ENCODE results near the gene GABRB2. TPM values are rescaled to one million over a fixed set of nuclear protein-coding genes. Genes with fewer than 3 reads are reported as not detected.

Gene GABRB2
- total RNA-seq, 1 donor from 2014 or later = not detected

DNA sequence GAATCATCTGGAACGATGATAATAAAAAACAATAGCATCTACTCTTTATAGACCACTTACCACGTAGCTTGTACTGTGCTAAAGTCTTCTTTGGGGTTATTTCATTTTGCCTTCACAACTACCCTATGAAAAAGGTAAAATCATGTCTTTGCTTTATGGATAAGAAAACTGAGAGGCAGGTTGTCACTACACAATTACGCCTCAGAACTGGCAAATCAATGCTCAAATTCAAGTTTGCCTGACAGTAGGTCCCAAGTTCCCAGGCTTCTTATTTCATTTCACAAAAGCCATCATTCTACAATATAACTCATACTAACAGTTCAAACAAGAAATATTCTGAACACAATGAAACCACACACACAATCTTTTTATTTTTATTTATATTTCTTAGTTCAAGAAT is 258.5 kb downstream of the GABRB2 start:
- TF ChIP-seq, protein P1, sequence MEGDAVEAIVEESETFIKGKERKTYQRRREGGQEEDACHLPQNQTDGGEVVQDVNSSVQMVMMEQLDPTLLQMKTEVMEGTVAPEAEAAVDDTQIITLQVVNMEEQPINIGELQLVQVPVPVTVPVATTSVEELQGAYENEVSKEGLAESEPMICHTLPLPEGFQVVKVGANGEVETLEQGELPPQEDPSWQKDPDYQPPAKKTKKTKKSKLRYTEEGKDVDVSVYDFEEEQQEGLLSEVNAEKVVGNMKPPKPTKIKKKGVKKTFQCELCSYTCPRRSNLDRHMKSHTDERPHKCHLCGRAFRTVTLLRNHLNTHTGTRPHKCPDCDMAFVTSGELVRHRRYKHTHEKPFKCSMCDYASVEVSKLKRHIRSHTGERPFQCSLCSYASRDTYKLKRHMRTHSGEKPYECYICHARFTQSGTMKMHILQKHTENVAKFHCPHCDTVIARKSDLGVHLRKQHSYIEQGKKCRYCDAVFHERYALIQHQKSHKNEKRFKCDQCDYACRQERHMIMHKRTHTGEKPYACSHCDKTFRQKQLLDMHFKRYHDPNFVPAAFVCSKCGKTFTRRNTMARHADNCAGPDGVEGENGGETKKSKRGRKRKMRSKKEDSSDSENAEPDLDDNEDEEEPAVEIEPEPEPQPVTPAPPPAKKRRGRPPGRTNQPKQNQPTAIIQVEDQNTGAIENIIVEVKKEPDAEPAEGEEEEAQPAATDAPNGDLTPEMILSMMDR (IDR thresholded peaks at IDR 0.05) = no peak
- Mint-ChIP-seq H3K4me3 (ENCODE audit: unreplicated experiment) (no peak overlapping the region), H3K4me1 (ENCODE audit: unreplicated experiment) (no peaks in the 10 kb centered on the region), H3K27me3 (ENCODE audit: unreplicated experiment) (no peaks in the 10 kb centered on the region), H3K36me3 (ENCODE audit: unreplicated experiment) (no peaks in the 10 kb centered on the region), H3K9me3 (ENCODE audit: unreplicated experiment) (peaks cover under 1% of the 10 kb centered on the region), H3K27ac (ENCODE audit: unreplicated experiment) (no peak overlapping the region)
- no peak for DNase-seq (ENCODE audit: extremely low spot score, unreplicated experiment)

DNA sequence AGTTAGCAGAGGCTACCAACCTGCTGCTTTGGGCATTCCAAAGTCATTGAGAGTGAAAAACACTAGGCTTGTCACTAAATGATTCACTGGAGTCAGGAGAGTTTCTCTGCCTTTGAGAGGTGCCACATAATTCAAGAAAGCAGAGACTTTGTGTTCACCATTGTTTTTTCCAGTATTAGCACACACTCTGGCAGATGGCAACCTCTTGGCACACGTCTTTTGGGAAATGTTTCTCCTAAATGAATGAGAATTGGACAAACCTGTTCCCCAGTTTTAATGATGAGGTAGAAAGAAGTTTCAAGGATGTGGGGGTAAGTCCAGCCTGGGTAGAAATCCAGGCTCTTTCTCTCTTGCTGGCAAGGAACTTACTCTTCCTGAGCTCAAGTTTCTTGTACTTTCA is 259.1 kb downstream of the GABRB2 start:
- Mint-ChIP-seq H3K9me3 (ENCODE audit: unreplicated experiment) (no peaks in the 10 kb centered on the region), H3K27ac (ENCODE audit: unreplicated experiment) (no peak overlapping the region), H3K4me3 (ENCODE audit: unreplicated experiment) (no peak overlapping the region), H3K4me1 (ENCODE audit: unreplicated experiment) (no peaks in the 10 kb centered on the region), H3K27me3 (ENCODE audit: unreplicated experiment) (no peaks in the 10 kb centered on the region), H3K36me3 (ENCODE audit: unreplicated experiment) (no peaks in the 10 kb centered on the region)
- TF ChIP-seq, protein P1 (IDR thresholded peaks at IDR 0.05) = no peak
- DNase-seq (ENCODE audit: extremely low spot score, unreplicated experiment) = no peak

DNA sequence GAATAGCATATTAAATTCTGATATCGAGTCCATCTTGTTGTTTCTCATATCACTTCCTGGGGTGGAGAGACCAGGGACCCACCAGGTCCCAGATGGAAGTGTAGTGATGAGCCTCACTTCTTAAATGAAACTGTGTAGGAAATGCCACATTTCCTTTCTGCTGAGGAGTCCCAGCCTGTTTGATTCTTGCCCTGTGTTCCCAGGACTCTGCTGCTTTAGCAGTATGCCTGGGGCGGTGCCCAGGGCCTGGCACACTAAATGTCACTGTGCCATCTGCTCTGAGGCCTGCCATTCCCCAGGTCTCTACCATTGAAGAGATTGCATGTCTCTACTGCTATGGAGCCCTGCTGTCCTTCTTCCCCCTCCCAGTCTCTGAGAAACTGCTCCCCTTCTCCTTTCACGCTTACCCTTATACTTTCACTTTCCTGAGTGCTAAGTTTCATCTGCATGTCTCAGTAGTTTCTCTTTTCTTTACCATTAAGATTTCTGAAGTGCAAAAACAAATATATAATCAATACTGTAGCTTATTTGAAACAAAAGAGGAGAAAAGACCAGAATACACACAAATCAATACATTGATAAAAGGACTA is 260.4 kb downstream of the GABRB2 start:
- H3K27me3 Mint-ChIP-seq (ENCODE audit: unreplicated experiment) = no peaks in the 10 kb centered on the region
- no peaks in the 10 kb centered on the region for H3K36me3 Mint-ChIP-seq (ENCODE audit: unreplicated experiment)
- H3K4me1 Mint-ChIP-seq (ENCODE audit: unreplicated experiment) = no peaks in the 10 kb centered on the region
- TF ChIP-seq, protein P1 (IDR thresholded peaks at IDR 0.05) = no peak
- no peaks in the 10 kb centered on the region for H3K9me3 Mint-ChIP-seq (ENCODE audit: unreplicated experiment)
- H3K4me3 Mint-ChIP-seq (ENCODE audit: unreplicated experiment) = no peak overlapping the region
- no peak for DNase-seq (ENCODE audit: extremely low spot score, unreplicated experiment)
- no peak overlapping the region for H3K27ac Mint-ChIP-seq (ENCODE audit: unreplicated experiment)

DNA sequence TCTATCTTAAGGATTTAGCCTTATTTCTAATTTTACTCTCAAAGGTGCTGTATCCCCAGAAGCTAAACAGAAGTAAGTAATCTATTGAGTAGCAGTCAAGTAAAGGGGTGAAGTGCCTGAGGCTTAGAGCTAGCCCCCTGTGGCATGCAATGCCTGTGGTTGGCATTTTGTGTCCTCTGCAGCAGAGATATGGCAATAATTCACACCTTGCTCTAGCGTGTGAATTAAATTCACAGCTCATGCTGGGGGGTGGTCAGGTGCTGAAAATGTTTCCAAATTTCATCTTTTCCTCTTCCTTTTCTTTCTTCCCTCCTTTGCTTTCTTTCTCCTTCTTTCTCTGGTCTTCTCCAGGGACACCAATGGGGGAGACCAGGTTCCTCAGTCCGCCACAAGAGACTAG is 262.1 kb downstream of the GABRB2 start:
- H3K4me3 Mint-ChIP-seq (ENCODE audit: unreplicated experiment) = no peak overlapping the region
- H3K27ac Mint-ChIP-seq (ENCODE audit: unreplicated experiment) = no peak overlapping the region
- H3K36me3 Mint-ChIP-seq (ENCODE audit: unreplicated experiment) = no peaks in the 10 kb centered on the region
- no peaks in the 10 kb centered on the region for H3K27me3 Mint-ChIP-seq (ENCODE audit: unreplicated experiment)
- TF ChIP-seq, protein P1 (IDR thresholded peaks at IDR 0.05) = no peak
- DNase-seq (ENCODE audit: extremely low spot score, unreplicated experiment) = no peak
- H3K9me3 Mint-ChIP-seq (ENCODE audit: unreplicated experiment) = peaks cover 5% of the 10 kb centered on the region
- H3K4me1 Mint-ChIP-seq (ENCODE audit: unreplicated experiment) = no peaks in the 10 kb centered on the region

DNA sequence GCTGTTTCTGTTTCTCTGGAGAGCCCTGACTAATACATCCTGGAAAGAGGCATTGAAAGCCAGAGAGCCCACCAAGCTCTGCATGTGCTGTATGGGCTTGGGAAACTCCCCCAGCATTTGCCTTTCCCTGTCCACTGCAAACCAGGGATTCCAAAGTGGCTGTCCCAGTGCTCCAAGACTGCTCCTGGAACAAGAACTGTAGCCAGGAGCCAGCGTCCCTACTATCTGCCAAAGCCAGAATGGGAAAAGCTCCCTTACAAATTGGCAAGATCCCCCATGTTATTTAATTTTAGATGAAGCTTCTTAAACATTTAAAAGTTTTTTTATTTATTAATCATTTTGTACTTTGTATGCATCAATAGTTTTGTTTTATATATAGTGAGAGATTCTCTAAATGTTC is 263.2 kb downstream of the GABRB2 start:
- no peak overlapping the region for H3K4me3 Mint-ChIP-seq (ENCODE audit: unreplicated experiment)
- peaks cover 5% of the 10 kb centered on the region for H3K9me3 Mint-ChIP-seq (ENCODE audit: unreplicated experiment)
- no peaks in the 10 kb centered on the region for H3K36me3 Mint-ChIP-seq (ENCODE audit: unreplicated experiment)
- DNase-seq (ENCODE audit: extremely low spot score, unreplicated experiment) = no peak
- H3K4me1 Mint-ChIP-seq (ENCODE audit: unreplicated experiment) = no peaks in the 10 kb centered on the region
- TF ChIP-seq, protein P1 (IDR thresholded peaks at IDR 0.05) = no peak
- H3K27me3 Mint-ChIP-seq (ENCODE audit: unreplicated experiment) = no peaks in the 10 kb centered on the region
- H3K27ac Mint-ChIP-seq (ENCODE audit: unreplicated experiment) = no peak overlapping the region

Data from osteocyte (in vitro differentiated cells).